RPMI7951 (cell line): ENCODE data around the gene FXR1. TPM values are rescaled to one million over a fixed set of nuclear protein-coding genes. Genes with fewer than 3 reads are reported as not detected.
A peak's percentile ranks its signal among the peaks of the same experiment; 100 is the strongest.
"Not testable (repeated sequence)": the region's sequence is repeated elsewhere in the genome, so short reads cannot be mapped to it uniquely, and the experiment has no call there.

Experiments
- DNase-seq: peaks from one replicate; pipeline ENCODE4 v3.0.0-alpha.2; 2012; ENCODE audit warnings: low read depth
- total RNA-seq: library from RNA; depleted of rRNA; stranded (reverse); fragments of >200 nt; shearing (Covaris generic); gene quantifications from 2 replicates; pipeline ENCODE4 v1.2.3, GENCODE V29; 2014

The FXR1 gene
- total RNA-seq, 1 experiment from 2014 or later: 167 TPM

DNA sequence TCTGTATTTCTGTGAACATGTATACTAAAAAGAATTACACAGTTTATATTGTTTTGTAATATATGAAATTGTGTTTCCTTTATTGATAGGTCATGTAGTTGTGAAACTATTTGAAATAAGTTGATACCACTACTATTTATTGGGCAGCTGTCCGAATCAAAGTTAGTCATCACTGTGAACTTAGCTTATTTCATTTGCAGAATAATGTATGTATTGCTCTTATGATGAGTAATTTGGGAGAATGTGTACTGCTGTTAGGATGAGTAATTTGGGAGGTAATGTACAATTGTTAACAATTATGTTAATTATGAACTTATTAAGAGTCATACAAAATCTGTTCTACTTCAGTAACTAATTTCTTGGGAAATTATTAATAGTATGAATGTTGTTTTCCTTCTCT, 22.2 kb downstream of the FXR1 start:
- no peak for DNase-seq

DNA sequence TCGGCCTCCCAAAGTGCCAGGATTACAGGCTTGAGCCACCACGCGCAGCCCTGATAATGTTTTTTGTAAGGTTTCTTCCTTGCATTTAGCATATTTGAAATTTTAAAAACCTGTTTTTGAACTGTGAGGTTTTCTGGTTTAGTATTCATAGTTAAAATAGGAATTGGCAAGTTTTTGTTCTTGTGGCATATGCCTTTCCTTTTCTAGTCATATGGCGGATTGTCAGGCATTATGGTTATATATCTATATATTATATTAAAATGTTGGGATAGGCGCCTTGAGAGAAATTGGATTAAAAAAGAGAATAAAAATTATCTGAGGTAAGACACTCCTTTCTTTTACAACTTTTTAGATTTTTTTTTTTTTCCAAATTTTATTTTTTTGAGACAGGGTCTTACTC, 28.4 kb downstream of the FXR1 start:
- DNase-seq: no peak

DNA sequence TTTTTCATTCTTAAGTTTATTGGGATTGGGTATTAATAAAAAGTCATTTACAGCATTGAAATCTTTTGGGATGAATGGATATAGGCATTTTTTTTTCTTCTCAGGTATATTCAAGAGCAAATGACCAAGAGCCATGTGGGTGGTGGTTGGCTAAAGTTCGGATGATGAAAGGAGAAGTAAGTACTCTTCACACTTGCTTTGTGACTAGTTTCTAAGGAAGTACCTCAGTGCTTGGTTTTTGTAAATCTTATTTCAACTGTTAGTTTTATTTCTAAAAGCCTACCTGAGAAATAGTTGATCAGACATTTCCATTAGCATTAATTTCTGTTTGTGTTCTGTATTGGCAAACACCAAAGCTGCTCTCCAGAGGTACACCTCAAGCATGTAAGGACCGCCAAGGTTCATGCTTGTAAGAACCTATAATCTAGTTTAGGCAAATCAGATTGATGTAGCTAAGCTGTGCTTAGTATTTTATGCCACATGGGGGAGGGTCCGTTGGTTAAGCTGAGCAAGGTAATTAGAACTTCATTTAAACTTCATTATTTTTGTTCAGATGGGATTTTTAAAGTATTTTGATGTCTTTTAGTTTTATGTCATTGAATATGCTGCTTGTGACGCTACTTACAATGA, 35.4 kb downstream of the FXR1 start:
- no peak for DNase-seq

DNA sequence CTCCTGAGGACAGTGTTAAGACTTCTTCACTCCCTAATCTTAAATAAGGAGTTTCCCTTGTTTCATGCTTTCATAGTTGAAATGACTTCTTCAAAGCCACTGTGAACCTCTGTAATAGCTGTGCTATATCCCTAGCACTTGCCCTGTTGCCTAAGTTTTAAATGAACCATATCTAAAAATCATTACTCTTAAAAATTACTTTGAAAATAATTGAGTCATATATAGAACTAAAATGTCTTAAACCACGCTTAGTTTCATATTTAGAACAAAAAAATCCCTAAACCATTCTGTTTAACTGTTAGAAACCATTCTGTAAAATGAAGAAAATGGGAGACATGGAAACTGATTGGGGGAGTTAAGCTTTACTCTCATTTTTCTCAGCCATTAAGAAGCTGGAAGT, 47.2 kb downstream of the FXR1 start:
- no peak for DNase-seq

DNA sequence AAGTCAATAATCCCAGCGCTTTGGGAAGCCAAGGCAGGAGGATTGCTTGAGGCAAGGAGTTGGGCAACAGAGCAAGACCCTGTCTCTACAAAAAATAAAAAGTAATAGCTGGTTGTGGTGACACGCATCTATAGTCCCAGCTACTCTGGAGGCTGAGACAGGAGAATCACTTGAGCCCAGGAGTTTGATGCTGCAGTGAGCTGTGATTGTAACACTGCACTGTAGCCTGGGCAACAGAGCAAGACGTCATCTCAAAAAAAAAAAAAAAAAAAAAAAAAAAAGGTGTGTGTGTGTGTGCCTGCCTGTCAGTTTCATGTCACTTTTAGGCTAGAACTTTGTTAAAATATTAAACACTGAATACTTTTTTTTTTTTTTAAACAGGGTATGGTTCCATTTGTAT, 48.6 kb downstream of the FXR1 start:
- no peak for DNase-seq

DNA sequence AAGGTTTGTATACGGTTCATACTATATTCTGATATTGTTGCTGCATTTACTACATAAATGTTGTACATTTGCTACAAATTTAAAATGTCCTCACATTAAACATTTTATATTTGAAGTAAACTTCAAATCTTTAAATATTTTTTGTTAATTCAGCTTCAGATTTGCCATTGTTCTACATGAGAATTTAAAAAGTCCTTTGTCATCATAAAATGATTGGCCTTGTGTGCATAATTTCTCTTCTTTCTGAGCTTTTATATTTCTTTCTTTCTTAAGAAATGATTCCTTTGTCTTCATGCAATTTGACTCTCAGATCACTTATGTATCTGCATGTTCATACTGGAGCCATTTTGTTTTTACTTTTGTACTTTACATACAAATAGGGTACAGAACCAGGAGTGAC, 49.1 kb downstream of the FXR1 start:
- DNase-seq: no peak

DNA sequence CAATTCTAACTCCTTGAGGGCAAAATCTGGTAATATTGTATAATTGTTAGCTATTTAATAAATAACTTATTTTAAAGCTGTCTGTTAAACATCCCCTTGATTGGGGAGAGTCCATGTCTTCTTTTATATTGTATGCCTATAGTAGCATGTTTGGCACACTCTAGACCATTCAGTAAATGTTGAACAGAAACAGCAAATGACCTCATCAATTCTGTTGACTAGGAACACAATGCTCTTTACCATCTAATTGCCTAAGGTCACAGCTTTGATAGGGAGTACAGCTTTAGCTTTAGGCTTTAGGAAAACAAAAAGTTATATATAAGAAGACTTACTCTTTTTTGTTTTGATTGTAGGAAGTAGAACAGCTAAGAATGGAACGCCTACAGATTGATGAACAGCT, 50.1 kb downstream of the FXR1 start:
- DNase-seq: no peak

DNA sequence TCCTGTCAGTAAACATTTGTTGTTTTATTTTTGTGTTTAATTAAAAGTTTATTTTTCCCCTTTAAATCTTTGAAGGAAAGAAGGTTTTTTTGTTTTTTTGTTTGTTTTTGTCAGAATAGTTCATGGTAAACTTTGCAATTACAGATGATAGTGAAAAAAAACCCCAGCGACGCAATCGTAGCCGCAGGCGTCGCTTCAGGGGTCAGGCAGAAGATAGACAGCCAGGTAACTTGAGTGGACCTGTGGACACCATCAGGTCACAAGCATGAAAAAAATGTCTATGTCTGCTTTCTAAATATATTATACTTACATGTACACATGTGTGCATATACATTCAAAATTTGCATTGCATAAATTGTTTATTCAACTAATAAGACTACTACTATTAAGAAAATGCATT, 58.5 kb downstream of the FXR1 start:
- DNase-seq: no peak

DNA sequence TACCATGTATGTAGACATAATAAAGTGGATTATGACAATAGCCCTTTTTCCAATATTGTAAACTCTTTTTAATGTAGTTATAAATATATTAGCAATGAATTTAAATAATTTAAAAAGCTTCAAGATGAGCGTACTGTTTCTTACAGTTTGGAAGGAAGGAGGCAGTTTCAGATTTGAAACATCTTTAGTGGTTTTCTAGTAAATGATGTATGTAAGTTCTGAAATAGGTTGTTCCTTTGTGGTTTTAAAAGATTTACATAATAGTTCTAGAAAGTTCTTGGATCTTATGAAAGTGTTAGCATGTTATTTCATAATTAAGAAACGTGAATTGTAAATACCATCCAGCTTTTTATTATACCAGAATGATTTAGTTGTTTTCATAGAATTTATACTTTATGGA, 61.1 kb downstream of the FXR1 start:
- DNase-seq: no peak

DNA sequence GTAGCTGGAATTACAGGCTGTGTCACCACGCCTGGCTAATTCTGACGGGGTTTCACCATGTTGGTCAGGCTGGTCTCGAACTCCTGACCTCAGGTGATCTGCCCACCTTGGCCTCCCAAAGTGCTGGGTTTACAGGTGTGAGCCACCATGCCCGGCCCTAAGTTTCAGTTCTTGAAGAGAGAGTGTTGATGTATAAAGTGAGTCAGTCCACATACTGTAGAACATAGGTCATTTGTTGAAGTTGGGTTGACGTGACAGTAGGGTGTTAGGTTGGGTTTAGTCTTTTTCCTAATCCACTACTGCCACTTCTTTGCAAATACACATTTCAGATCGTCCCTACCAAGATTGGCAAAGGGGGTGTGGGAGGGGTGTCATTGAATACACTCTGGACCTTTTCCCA, 61.8 kb downstream of the FXR1 start:
- DNase-seq: no peak

DNA sequence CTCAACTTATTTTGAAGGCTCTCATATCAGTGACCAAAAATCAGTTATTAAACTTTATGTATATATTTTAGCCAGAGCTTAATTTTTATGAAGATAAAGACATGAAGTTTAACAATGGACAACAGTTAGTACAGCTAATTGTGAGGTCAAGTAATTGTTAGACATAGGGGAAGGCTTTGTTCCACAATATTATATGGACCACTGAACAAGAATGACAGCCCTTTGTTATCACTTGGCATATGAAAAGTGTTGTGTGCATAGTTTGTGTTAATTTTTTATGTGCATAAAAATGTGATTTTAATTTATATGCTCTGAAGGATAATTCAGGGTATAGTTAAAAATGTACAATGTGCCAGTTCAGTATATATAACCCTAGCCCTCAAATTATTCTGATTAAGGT, 65.0 kb downstream of the FXR1 start:
- no peak for DNase-seq

DNA sequence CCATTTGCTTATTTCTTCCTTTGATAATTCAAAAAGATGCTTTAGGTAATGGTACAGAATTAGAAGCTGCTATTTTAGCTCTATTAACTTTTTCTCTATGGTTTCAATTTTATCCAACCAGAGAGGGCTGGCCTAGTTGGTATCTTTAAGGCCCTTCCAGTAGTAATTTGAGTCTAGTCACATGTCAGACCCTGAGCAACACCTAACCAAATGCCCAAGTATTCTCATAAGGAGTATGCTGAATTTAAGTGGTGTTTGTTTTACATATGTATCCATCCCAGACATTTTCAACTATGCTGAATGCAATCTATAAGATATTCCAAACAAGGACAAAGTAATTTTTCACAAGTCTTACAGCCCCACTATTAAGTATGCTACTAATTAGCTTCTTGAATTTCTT, 67.5 kb downstream of the FXR1 start:
- DNase-seq: no peak

DNA sequence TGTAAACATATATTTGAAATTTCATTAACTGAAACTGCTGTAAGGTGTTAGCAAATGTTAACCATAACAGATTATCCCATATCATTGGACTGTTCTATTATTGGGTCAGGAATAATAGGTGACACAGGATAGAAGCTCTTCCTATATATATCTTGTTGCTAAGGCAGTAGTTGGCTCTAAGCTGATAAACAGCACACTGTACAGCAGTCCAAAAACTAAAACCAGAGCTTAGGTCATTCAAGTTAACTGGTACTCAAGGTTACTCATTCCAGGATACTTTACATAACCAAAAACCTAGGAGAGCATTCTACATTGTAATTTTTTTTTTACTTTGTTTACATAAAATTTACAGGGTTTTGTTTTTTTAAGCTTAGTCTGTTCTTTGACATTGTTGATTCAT, 68.1 kb downstream of the FXR1 start:
- no peak for DNase-seq

DNA sequence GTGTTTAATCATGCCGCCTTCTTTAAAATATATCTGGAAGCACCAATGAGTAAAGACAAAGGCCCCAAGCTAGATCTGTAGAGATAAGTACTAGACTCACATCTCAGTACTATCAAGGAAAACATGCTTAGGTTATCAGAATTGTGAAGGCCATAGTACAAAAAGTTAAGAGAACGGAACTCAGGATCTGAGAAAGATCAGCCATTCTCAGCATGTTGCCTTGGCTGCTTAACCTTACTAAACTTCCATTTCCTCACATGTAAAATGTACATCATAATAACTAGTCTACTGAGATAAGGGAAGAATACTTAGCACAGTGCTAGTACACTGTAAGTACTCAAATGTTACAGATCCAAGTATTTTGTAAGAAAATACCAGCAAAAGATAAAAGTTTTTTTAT, 69.4 kb downstream of the FXR1 start:
- no peak for DNase-seq

DNA sequence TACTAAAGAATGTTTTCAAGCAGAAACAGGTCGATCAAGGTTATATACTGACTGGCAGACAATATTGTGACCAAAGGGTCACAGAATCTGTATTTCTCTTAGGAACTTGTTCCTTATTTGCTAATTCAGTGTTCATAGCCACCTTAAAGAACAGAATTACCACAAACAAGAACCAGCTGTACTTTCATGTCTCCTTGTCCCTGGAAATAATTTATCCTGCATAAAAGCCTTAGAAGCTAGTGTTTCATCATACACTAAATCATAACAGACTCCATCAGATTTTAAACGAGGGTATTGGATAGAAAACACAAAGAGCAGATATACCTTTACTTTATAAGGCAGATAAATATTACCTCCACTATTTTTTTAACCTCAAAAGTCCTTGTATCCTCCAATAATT, 70.7 kb downstream of the FXR1 start:
- no peak for DNase-seq

DNA sequence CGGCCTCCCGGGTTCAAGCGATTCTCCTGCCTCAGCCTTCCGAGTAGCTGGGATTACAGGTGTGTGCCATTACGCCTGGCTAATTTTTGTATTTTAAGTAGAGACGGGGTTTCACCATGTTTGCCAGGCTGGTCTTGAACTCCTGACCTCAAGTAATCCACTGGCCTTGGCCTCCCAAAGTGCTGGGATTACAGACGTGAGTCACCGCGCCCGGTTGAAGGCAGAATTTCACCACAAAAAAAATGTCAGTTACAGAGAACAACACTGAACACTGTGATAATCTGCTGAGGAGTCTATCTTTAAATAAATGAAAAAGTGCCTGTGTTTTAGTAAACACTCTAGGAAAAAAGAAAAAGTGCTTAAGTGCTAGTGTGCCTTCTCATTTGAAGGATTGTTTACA, 73.9 kb downstream of the FXR1 start:
- not testable (repeated sequence) for DNase-seq

DNA sequence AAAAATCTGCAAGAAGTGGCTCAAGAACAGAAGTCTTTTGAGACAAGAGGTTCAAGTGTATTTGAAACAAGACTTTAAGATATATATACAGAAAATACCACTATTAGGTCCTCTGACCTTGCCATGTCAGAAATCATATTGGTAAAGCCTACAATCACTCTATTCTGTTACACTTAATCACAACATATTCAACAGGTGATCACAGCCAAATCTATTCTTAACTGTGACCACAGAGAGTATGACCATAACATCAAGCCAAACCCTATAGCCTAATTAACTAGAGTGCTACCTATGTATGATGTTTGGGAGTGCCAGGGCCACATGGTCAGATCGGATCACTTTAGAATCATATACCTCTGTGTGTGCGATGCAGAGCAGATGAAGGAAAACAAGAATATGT, 74.9 kb downstream of the FXR1 start:
- DNase-seq: no peak

DNA sequence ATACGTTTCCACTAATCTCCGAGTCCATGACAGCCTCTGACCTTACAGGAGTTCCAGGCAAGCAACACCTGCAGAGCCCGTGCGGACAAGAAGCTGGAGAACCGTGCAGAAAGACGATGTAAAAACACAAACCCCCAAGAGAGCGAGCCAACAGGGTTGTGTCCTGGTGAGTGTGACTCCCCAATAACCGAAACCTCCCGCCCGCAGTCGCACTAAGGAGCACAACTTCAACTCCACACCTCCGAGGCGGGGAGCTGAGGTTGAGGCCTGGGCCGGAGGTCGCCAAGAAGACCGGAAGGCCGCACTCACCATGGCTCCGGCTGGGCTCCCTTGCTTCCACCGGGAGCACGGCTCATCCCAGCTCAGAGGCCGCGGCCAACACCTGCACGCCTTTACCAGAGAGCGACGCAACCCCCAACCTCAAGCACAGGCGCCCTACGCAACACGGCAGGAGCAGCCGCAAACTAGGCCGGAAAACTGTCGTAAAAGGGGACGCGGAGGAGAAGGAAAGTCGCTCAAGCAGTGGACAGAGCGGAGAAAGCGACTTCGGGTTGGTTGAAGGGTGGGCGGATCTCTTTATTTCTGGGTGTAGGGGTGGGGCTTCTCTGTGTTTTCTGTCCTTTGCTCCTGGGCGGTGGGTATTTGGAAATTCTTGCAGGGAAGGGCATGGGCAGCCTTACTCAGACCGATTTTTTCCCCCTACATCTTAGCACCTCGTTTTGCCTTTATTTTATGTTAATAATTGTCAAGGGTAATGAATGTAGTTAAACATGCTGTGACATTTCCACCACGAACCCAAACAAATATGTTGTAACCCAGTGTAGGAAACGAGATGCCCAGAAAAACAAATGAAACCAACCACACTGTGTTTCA, 77.1 kb downstream of the FXR1 start, which contains the start of gene DNAJC19:
DNAJC19 (minus strand) TSS at position 446 of the 873 bp plus-strand sequence; CDS start at position 312, 134 bp downstream.
- DNase-seq: peak; percentile 97

DNA sequence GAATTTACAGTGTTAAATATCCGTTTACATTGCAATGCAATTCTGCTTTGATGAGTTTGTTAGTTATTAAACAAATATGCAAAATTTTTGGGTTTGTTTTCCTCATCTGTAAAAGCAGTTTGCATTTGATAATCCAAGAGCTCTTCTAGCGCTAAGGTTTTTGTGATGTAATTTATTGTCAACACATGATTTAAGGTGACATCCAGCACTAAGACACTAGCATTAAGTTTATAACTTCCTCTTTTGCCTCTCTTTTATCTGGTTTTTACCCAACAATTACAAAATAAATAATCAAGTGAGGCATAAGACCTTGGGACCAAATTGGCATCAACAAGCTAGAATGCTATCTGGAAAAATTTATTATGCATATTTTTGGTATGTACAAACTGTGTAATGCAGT, 78.0 kb downstream of the FXR1 start:
- no peak for DNase-seq

DNA sequence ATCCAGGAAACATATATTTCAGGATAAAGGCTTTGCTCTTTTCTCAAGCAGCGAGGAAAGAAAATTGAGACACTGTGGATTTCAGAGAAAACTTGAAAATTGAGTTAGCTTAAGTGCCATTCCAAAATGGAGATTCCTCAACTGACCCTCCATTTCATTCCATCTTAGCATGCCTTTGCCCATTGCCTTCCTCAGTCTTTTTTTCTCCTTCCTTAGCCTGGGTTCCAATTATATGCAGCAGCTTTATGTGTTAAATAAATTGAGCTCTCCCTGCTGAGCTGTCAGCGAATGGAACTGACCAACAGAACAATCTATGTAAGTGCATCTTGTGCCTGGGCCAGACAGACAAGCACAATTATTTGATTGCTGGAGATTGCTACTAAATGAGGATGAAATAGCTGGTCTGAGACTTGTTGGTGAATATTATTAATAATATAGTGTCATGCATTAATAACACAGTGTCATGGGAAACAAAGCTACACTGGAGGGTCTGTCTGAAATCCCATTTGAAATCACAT, 84.0 kb downstream of the FXR1 start:
- DNase-seq: no peak

DNA sequence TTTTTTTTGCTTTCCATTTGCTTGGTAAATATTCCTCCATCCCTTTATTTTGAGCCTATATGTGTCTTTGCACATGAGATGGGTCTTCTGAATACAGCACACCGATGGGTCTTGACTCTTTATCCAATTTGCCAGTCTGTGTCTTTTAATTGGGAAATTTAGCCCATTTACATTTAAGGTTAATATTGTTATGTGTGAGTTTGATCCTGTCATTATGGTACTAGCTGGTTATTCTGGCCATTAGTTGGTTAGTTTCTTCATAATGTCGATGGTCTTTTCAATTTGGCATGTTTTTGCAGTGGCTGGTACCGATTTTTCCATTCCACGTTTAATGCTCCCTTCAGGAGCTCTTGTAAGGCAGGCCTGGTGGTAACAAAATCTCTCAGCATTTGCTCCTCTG, 89.9 kb downstream of the FXR1 start:
- not testable (repeated sequence) for DNase-seq

DNA sequence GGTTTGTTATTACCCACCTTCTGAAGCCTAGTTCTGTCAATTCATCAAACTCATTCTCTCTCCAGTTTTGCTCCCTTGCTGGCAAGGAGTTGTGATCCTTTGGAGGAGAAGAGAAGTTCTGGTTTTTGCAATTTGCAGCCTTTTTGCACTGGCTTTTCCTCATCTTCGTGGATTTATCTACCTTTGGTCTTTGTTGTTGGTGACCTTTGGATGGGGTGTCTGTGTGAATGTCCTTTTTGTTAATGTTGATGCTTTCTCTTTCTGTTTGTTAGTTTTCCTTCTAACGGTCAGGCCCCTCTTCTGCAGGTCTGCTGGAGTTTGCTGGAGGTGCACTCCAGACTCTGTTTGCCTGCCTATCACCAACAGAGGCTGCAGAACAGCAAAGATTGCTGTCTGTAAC, 91.0 kb downstream of the FXR1 start:
- not testable (repeated sequence) for DNase-seq

DNA sequence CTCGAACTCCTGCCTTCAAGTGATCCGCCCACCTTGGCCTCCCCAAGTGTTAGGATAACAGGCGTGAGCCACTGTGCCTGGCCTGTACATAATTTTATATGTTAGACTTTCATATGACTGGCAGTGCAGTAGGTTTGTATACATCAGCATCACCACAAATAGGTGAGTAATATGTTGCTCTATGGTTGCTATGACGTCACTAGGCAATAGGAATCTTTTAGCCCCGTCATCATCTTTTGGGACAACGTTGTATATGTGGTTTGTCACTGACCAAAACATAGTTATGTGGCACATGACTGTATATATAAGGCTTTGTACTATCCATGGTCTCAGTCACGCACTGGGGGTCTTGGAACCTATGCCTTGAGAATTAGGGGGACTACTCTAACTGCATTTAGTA, 94.1 kb downstream of the FXR1 start:
- no peak for DNase-seq
